GM19238 (cell line): ENCODE results near the gene RXRA.

Experiments
- DNase-seq: peaks from one replicate; pipeline ENCODE4 v3.0.0; 2011; ENCODE audit warnings: low spot score; ENCODE audit not compliant: insufficient read length

The RXRA gene

DNA sequence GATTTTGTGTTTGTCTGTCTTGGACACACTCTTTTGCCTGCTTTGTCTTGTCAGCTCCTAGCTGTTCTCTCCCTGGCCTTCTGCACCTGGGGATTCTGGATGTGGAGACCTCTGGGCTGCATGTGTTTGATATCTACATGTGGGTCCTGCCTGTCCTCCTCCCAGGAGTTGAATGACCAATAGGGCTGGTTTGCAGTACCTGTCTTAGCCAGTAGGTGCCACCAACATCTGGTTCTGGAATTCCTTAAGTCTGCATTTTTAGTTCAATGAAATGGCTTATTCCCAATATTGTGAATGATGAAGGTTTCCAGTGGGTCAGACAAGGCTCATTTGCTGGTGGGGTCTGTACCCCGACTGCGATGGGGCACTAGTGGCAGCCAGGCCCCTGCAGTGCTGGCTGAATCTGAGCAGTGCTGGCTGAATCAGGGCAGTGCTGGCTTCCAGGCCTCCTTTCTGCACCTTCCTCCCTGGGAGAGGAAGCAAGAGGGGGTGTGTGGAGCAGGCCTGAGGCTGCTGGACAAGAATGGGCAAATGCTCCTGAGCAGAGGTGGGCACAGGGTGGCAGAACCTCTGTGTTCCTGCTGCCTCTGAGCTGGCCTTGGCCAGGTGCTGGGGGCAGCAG is 73.3 kb downstream of the RXRA start:
- no peak for DNase-seq

DNA sequence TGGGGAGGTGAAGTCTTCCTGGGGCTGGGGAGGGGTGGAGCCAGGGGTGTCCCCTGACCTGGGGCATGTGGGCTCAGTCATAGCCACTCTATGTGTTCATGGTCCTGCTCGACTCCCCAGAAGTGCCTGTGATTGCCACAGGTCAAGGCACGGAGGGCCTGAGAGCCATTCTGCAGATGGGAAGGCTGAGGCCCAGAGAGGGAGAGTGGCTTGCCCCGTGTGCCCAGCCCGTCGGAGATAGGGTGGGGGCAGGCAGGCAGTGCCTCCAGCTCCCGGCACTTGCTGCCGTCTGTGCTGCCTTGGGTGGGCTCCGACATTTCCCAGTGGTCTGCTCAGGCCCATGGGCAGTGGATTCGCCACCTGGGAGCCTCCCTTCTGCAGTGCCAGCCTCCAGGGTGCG is 74.0 kb downstream of the RXRA start:
- DNase-seq, result no peak

DNA sequence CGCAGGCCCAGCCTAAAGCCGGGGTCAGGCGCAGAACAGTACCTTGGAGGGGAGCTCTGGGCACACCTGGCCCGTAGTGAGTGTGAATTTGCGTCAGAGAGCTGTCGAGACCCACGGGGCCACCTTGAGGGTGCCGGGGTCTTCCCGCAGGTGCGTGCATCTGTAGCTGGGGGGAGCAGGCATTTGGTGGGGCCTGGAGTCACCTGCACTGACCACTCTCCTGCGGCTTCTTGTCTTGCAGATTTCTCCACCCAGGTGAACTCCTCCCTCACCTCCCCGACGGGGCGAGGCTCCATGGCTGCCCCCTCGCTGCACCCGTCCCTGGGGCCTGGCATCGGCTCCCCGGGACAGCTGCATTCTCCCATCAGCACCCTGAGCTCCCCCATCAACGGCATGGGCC is 75.1 kb downstream of the RXRA start:
- no peak for DNase-seq

DNA sequence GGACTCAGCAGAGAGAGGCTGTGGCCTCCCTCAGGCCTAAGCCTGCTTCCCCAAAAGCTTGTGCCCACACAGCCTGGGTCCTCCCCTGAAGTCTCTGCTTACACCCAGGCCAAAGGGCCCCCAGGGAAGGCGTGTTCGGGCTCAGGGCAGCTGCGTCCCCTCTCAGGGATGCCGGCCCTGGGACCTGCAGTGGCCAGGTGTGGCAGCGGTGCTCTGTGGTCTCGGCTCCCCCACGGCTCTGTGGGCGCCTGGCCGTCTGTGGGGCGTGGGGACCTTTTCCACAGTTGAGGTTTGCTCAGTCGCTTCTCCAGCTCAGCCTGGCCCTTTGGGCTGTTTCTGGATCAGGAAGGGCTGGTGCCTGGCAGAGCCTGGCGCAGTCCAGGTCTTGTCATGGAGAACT is 75.9 kb downstream of the RXRA start:
- DNase-seq, result no peak

DNA sequence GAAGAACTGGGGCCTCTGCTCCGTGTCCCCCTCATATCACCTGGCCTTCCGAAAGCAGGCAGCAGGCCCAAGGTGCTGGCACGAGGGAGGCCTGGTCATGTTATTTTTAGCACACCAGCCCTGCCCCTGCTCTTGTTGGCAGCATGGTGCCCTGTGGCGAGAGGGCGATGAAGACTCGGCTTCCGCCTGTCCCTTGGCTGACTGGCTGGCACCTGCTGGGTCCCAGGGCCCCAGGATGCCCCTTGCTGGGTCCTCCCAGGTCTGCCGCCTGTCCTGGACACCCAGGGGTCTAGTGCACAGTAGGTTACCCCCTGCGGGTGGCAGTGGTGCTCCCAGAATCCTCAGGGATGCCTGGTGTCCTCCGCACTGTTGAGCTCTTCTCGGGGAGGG is 77.0 kb downstream of the RXRA start:
- no peak for DNase-seq

DNA sequence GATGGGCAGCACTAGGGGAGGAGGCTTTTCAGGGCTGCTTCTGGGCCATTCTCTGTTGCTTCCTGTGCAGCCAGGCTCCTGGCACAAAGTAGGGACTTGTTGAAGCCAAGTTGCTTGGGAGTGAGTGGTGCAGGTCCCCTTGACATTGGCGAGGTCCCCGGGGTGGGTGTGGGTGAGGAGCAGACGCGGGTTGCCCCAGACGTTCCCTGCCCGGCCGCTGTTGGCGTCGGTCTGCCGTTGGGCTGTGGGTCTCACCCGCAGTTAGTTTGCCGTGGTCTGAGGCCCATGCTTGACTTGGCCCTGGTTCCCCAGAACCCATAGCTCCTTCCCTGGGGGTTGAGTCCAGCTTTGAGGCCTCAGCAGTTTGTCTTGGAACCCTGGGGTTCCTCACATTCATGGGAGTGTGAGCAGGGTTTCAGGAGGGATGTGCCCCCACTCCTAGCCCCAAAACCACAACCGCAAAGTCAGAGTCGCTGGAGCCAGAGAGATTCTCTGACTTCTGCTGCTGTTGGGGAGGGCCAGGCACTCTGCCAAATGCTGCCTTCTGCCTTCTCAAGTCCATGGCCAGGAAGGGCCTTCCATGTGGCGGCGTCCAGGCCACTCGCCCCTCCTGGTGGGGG is 77.5 kb downstream of the RXRA start:
- no peak for DNase-seq

DNA sequence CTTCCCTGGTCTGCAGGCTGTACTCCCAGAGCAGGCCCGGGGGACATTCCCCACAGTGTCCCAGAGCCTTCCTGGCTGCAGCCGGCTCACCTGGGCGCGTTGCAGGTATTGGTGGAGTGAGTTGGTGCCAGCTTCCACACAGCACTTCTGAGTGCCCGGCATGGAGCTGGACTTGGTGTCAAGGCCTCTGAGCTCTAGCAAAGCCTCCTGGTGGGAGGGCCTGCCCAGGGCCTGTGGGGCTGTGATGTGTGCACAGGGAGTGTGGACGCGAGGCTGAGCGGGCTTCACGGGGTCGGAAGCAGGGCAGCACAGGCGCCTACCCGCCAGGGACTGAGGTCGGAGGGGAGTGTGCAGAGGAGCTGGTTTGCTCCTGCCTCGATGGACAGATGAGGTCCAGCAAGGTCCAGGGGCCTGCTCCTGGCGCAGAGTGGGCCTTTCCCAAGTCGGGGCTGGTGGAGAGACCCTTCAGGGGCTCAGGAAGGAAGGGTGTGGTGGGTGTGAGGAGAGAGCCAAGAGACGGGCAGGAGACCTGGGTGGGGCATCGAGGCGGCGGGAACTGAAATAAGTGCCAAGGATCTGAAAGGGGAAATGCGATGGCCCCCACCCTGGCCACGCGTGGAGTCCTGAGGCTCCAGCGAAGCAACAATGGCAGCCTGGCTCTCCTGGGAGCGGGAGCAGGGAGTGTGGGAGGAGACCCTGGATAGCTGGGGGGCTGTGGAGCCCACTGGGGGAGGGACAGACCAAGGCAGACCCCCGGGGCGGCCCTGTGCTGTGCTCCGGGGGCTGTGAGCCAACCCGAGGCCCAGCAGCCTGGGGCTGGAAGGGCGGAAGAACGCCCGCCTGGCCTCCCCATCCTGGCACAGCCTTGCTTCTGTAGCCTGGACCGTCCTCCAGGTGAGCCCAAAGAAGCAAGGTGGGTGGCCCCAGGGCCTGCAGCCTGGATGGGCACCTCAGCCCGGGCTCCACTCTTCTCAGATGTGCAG is 78.4 kb downstream of the RXRA start:
- DNase-seq, result no peak

DNA sequence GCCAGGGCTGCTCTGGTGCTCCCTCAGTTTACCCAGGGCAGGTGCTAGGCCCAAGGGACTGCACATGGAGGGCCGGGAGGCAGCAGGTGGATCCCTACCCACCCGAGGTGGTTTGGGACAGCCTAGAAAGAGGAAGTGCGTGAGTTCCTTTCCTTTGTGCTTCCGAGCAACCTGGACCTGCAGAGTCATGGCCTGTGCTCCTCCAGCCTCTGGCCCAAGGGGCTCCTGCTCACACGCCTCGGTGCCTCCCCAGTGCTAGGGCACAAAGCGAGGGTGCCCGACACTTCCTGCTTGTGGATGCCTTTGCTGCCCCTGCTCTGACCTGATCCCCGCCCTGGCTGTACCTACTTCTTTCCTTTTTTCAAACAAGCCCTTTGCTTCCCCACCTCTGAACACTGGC is 79.3 kb downstream of the RXRA start:
- DNase-seq, result peak; percentile 51

DNA sequence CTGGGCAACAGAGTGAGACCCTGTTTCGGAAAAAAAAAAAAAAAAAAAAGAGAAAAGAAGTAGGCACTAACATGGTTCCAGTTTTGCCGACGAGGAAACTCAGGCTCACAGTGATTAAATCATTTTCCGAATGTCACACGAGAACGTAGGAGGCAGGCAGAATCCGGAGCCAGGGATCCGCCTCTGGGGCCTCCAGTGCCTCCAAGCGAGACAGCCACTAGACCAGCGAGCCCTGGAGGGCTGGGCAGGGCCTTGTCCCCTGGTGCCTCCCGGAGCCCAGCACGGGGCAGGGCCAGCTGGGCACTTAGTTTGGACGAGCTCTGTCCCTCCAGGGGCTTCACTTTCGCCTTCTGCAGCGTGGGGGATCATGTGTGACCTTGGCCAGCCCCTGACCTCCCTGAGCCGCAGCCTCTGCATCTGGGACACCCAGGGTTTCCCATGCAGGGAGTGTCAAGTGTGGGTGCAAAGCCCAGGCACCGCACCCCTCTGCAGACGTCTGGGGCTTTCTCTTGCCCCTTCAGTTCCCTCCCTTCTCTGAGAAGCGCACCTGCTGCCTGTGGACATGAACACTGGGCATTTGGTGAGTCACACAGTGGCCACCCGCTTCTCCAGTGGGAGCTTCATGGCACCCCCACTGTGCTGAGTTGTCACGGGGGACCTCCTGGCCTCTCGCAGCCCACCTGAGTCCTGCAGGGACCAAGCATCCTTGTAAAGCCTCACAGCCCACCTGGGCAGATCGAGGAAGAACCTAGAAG is 80.3 kb downstream of the RXRA start:
- DNase-seq, result no peak

DNA sequence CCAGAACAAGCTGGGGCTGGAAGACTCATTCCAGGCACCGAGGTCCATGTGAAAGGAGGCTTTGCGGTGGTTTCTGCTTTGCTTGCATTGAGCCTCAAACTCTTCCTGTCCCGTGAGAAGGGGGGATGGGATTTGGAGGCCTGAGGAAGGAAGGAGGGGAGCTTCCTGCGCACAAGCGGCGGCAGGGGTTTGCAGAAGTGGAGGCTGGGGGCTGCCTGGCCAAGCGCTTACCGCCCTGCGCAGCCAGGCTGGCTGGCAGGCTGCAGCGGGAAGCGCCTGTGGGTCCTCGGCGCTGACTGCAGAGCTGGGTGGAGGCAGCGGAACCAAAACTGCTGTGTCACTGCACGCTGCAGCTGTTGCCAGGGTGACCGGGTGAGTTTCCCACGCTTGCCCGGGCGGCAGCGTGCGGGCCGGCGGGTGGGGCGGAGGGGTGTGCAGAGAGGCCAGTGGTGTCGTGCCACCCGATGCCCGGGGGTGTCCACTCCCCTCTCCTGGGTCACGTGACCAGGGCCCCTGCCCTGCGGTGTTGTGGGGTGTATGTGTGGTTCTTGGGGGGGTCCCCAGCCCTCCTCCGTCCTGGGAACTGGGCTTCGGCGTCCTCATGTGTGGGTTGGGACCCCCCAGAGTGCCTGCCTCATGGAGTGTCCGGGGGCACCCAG is 81.0 kb downstream of the RXRA start:
- DNase-seq, result peak; percentile 98

DNA sequence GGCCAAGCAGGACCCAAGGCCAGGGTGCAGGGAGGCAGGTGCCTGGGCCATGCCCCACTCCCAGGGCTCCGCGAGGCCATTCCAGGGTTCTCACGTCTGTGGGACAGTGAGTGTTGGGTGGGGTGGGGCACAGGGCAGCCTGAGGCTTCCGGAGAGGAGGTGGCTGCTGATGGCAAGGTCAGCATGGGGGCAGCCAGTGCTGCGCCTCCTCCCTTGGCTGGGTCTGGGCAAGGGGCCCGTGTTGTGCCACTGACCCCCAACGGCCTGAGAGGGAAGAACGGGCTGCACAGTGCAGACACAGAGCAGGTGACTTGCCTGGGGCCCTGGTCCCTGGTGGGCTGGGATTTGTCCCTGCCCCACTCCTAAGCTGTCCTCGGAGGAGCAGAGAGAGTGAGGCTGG is 82.1 kb downstream of the RXRA start:
- DNase-seq, result no peak

DNA sequence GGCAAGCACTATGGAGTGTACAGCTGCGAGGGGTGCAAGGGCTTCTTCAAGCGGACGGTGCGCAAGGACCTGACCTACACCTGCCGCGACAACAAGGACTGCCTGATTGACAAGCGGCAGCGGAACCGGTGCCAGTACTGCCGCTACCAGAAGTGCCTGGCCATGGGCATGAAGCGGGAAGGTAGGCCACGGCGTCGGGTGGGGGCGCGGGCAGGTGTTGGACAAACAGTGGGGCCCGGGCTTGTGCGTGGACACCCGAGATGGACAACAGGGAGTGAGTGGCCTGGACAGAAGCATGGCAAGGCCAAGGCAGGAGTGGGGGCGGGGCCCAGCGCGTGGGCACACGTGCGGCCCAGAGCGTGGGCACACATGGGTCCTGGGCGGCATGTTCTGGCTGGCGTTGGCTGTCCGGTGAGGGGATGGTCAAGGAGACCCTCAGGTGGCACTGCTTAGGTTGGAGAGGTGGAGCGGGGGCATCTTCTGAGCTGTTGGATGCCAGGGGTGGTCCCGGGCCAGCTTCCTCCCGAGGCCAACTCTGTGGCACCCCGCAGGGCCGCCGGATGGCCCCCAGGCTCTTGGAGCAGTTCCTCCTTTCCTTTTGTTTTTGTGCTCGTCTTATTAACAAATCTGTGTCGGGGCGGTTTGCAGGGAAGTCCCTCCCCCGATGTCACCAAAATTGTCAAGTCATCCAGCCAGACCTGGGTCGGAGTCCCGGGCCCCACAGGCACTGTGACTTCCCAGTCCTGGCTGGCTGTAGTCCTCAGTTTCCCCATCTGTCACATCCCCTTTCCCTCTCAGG is 82.9 kb downstream of the RXRA start:
- no peak for DNase-seq

DNA sequence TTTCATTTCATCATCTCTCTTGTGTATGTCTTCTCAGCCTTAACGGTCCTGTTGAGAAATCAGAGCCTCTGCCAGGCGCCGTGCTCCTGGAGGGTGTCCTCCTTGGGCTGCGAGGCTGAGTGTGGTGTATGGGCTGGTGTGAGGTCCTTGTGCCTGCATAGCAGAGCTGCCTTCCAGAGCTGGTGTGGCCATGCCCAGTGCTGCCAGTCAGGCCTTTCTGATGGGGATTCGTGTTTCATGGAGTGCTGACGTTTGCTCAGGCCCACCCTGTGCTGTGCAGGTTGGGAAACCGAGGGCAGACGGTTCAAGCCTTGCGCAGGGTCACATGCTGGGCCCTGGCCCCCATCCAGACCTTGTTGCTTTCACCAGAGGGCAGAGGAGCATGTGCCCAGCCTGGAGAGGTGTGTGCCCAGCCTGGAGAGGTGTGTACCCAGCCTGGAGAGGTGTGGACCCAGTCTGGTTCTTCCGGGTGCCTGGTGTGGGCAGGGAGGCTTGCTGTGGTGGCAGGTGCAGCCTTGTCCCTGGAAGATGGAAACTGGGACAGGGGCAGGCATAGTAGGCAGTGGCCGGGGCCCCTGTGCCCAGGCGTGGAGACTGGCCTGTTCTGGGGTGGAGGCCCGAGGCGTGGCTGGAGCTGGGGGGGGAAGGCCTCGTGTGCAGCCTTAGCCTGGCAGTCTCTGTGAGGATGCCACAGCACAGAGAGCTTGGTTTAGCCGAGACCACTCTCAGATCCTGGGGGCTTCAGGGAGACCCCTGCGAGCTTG is 84.0 kb downstream of the RXRA start:
- DNase-seq, result no peak

DNA sequence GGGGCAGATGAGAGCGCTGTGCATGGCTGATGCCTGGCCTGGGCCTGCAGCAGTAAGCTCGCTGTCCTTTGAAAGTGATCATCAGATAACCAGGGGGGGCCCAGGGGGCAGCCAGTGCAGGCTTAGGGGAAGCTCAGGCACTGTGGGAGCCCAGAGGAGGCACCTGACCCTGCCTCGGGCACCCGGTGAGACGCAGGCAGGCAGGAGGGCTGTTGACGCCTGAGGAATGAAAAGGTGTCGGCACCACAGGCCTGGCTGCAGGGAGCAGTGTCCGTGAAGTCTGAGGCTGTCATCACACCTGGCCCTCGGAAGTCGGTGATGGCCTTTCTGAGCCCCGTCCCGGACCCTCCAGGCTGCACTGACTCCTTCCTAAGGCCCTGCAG is 84.6 kb downstream of the RXRA start:
- no peak for DNase-seq

DNA sequence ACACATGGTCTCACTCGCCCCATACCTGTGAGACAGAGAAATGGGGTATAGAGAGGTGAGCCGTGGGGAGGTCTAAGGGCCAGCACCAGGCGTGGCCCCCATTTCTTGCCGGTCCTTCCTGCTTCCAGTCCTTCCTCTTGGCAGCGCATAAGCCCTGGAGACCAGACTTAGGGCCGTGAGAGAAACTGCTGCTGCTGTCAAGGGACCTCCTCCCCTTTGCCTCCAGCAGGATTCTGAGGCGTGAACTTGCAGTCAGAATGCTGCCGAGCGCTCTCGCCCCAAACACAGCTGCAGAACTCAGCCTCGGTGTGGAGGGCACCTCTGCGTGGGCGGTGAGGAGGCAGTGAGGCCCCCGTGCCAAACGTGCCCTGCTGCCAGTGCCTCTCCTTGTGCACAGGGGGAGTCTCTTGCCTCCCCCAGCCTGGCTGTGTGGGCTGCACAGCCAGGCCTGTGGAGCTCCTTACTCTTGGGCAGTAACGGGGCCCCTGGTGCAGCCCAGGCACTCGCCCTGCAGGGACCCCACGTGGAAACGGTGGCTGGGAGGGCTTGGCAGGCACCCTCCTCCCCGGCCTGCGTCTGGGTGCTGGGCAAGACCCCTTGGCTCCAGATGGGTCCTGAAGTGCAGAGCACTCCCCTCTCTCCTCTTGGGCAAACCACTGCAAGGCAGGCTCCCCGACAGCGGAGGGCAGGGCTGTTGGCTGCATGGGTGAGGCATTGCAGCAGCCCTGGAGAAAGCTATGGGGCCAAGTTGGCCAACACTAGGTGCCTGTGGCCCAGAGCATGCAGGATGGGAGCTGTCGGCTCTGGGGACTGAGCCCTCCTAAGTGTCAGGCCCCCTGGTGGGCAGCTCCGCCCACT is 85.4 kb downstream of the RXRA start:
- DNase-seq, result no peak

DNA sequence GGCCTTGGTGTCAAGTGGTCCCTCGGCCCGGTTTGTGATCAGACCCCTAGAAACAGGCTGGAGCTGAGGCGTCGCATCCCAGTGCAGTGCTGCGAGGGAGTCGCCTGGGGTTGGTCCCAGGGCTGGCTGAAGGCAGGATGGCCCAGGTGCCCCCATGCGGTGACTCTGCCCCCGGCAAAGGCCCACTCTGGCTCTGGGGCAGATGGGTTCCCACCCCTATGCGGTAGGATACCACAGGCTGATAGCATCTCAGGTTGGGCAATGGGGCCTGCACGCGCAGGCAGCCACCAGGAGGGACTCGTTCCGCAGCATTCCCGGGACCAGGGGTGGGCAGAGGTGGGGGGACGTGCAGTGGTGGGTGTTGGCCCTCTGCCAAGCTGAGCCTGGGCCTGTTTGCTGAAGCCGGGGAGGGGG is 86.0 kb downstream of the RXRA start:
- DNase-seq, result no peak

DNA sequence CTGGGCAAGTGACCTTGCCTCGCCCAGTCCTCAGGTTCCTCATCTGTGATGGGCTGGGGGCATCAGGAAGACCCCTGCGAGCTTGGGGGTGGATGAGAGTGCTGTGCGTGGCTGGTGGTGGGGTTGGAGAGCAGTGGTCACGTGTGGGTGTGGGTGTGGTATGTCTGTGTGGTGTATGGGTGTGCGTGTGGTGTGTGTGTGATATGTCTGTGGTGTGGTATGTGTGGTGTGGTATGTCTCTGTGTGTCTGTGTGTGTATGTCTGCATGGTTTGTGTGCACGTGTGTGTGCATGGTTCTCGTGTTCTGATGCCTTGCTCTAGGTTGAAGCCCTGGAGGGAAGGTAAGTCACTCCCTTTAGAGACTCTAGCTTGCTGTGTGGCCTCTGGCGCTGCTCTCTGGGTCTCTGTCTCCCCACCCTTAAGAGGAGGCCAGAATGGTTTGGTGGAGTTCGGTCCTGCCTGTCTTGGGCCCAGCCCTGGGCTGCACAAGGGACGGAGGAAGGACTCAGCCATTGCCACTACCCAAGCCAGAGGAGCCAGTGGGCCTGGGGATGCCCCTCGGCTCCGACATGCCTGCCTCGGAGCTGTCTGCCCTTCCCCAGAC is 87.0 kb downstream of the RXRA start:
- no peak for DNase-seq

DNA sequence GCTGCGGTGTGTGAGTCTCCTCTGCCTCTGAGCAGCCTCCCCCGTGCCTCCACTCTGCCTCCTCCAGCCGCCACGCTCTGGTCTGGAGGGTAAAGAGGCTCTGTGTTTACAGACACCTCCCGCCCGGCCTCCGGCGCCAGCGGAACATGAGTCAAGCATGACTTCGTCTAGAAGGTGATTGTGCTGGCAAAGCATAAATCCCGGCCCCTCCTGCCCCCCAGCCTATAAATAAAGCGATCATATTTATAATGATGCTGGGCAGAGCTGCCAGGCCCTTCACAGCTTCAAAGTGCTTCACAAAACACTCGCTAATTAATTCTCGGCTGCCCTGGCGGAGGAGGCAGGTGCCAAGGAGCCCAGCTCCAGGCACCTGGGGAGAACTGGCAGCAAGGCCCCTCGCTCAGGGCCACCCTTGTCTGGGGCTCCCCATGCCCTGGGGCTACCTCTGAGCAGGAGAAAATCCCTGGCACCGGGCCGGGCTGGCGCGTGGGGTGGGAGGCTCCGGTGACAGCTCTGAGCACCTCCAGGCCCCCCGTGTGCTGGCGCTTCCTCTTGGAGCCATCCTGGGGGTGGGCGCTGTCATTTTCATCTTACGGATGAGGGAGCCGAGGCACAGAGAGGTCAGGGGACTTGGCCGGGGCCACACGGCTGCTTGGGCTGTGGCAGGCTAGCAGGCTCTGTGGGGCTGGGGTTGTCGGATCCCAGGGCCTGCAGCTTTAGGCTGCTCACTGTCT is 87.8 kb downstream of the RXRA start:
- DNase-seq, result no peak
